Endothelial cell of umbilical vein (primary cell): ENCODE data around the gene ACER2. TPM values are rescaled to one million over a fixed set of nuclear protein-coding genes. Genes with fewer than 3 reads are reported as not detected.

Source experiments
- BruUV-seq: library from RNA; stranded (reverse); fragments of 400-500 nt; replicated peaks from 2 replicates; lab custom pipeline; 2021; lab: Mats Ljungman, UMichigan
- CTCF ChIA-PET: fragments of 300-600, 350-600 bp; sonication (Branson Sonifier 250); formaldehyde crosslinking; loops from one replicate; lab custom pipeline; 2021; ENCODE audit warnings: antibody characterized with exemption, inconsistent platforms; lab: Charles Lee
- POLR2A ChIA-PET: fragments of 300-600, 350-600 bp; sonication (Branson Sonifier 250); formaldehyde crosslinking; loops from one replicate; lab custom pipeline; 2021; ENCODE audit warnings: antibody characterized with exemption, inconsistent platforms; lab: Charles Lee
- DNase-seq: peaks from one replicate; pipeline ENCODE4 v3.0.0-alpha.2; 2011; ENCODE audit warnings: low read depth, low spot score
- FAIRE-seq: peaks from 2 replicates; lab custom pipeline; 2011; peaks lifted over from hg19 to GRCh38; lab: Jason Lieb, UNC
- H2AFZ ChIP-seq: 2 replicates; pipeline ENCODE4 v1.6.0; 2012; ENCODE audit warnings: low read depth, low read length, control low read depth, inconsistent platforms
- H3K27ac ChIP-seq: 2 replicates; pipeline ENCODE4 v1.5.1; 2011; ENCODE audit warnings: low read depth, mild to moderate bottlenecking, control low read depth, low read length, moderate library complexity; ENCODE audit not compliant: insufficient read depth
- H3K27me3 ChIP-seq, 2 experiments: 2 replicates each; pipeline versions ENCODE4 v1.6.0 to v1.6.1; 2011; ENCODE audit warnings: low read length in 2 of 2, mixed read lengths in 1 of 2; ENCODE audit not compliant: control insufficient read depth in 2 of 2, insufficient read depth in 2 of 2
- H3K36me3 ChIP-seq, 2 experiments: 2 replicates in 1 of 2; 3 replicates in 1 of 2; pipeline ENCODE4 v1.5.1; 2011; ENCODE audit warnings: low read length in 2 of 2, mild to moderate bottlenecking in 1 of 2, moderate library complexity in 1 of 2; ENCODE audit not compliant: control insufficient read depth in 2 of 2, insufficient read depth in 2 of 2; ENCODE audit errors: extremely low read depth in 1 of 2
- H3K4me1 ChIP-seq: 3 replicates; pipeline ENCODE4 v1.5.1; 2011; ENCODE audit warnings: mild to moderate bottlenecking, low read length; ENCODE audit not compliant: control insufficient read depth, insufficient read depth; ENCODE audit errors: extremely low read depth
- H3K4me2 ChIP-seq: 2 replicates; pipeline ENCODE4 v1.6.1; 2011; ENCODE audit warnings: low read length, control low read depth, mixed read lengths; ENCODE audit not compliant: insufficient read depth
- H3K4me3 ChIP-seq, 3 experiments: fragments of 200-600 bp in 1 of 3; sonication (generic), shearing (Covaris generic) in 1 of 3; replicated peaks in 1 of 3; 2 replicates each; pipeline ENCODE4 v1.5.1; 2011 to 2016; ENCODE audit warnings: control low read depth in 3 of 3, low read length in 3 of 3, mild to moderate bottlenecking in 2 of 3, inconsistent platforms in 1 of 3, low read depth in 1 of 3, moderate library complexity in 1 of 3; ENCODE audit not compliant: insufficient read depth in 1 of 3
- H3K79me2 ChIP-seq: 2 replicates; pipeline ENCODE4 v1.6.0; 2012; ENCODE audit warnings: low read length, inconsistent platforms; ENCODE audit not compliant: control insufficient read depth, insufficient read depth
- H3K9ac ChIP-seq: replicated peaks from 2 replicates; pipeline ENCODE3; 2011; ENCODE audit warnings: low read length, control low read depth; ENCODE audit not compliant: insufficient read depth; ENCODE audit errors: extremely low read depth
- H3K9me1 ChIP-seq: replicated peaks from 3 replicates; pipeline ENCODE4 v1.6.0; 2011; ENCODE audit warnings: mild to moderate bottlenecking, low read length; ENCODE audit not compliant: control insufficient read depth, insufficient read depth; ENCODE audit errors: extremely low read depth
- H3K9me3 ChIP-seq: replicated peaks from 2 replicates; pipeline ENCODE4 v1.5.1; 2012; ENCODE audit warnings: low read length, inconsistent platforms; ENCODE audit not compliant: control insufficient read depth, insufficient read depth
- H4K20me1 ChIP-seq: replicated peaks from 2 replicates; pipeline ENCODE3; 2011; ENCODE audit warnings: mild to moderate bottlenecking, low read length; ENCODE audit not compliant: control insufficient read depth, insufficient read depth; ENCODE audit errors: extremely low read depth
- EZH2 ChIP-seq: IDR thresholded peaks from 2 replicates; pipeline ENCODE4 v1.6.1; 2012; ENCODE audit warnings: borderline replicate concordance, low read depth, mild to moderate bottlenecking, moderate library complexity, low read length, inconsistent platforms; ENCODE audit not compliant: severe bottlenecking
- FOS ChIP-seq: IDR thresholded peaks from 2 replicates; pipeline ENCODE4 v1.6.1; 2011; ENCODE audit warnings: mild to moderate bottlenecking, low read length, moderate library complexity, borderline replicate concordance; ENCODE audit not compliant: insufficient read depth
- GATA2 ChIP-seq: IDR thresholded peaks from 2 replicates; pipeline ENCODE4 v1.7.0; 2011; ENCODE audit warnings: low read depth, mild to moderate bottlenecking, moderate library complexity, mixed read lengths, low read length; ENCODE audit not compliant: insufficient read length, insufficient read depth
- JUN ChIP-seq: IDR thresholded peaks from 2 replicates; pipeline ENCODE4 v1.6.1; 2011; ENCODE audit warnings: borderline replicate concordance, low read depth; ENCODE audit not compliant: insufficient read length, insufficient read depth
- MYC ChIP-seq: IDR thresholded peaks from one replicate; pipeline ENCODE4 v1.6.1; 2011; ENCODE audit warnings: mild to moderate bottlenecking, low read depth, low read length
- POLR2A ChIP-seq: IDR thresholded peaks from 2 replicates; pipeline ENCODE4 v1.6.1; 2012; ENCODE audit warnings: low read depth, mild to moderate bottlenecking, control low read depth, low read length
- POLR2AphosphoS5 ChIP-seq: IDR thresholded peaks from 2 replicates; pipeline ENCODE4 v1.6.1; 2012; ENCODE audit warnings: low read depth, mild to moderate bottlenecking, control low read depth, low read length, moderate library complexity; ENCODE audit not compliant: insufficient read depth
- dilution Hi-C: fragments of 300-500 bp; cut with MboI; formaldehyde crosslinking; loops from one replicate; pipeline ENCODE4 v1.15.0; 2019; ENCODE audit warnings: low sequenced_read_pairs; ENCODE audit not compliant: extremely low pct_ligation_motif_present
- intact Hi-C: fragments of 100-400 bp; cut with micrococcal nuclease; formaldehyde crosslinking; loops from one replicate; pipeline ENCODE4 v1.10.0; 2022
- polyA plus RNA-seq, 4 experiments: library from polyadenylated mRNA; depleted of rRNA in 3 of 4; stranded (reverse) in 3 of 4; unstranded in 1 of 4; fragments of >200 nt; gene quantifications; 2 replicates each; pipeline versions ENCODE4 v1.2.1 to v1.2.3, GENCODE V29; 2011 to 2012; ENCODE audit warnings: missing spikeins in 1 of 4
- total RNA-seq: library from RNA; stranded (reverse); gene quantifications from 2 replicates; pipeline ENCODE4 v1.2.3, GENCODE V29; 2021
- TF ChIP-seq, protein P1 (sequence below), 2 donors: IDR thresholded peaks; 1 replicate in 1 of 2; 2 replicates in 1 of 2; pipeline ENCODE4 v1.5.1; 2011; ENCODE audit warnings: low read length in 2 of 2, mild to moderate bottlenecking in 2 of 2, moderate library complexity in 2 of 2, control low read depth in 1 of 2, inconsistent platforms in 1 of 2, low read depth in 1 of 2; ENCODE audit not compliant: insufficient read depth in 1 of 2; ENCODE audit errors: extremely low read depth in 1 of 2
- TF ChIP-seq, protein P2 (sequence below): IDR thresholded peaks from 2 replicates; pipeline ENCODE4 v1.6.1; 2011; ENCODE audit not compliant: insufficient read depth, insufficient read length

ACER2 gene
- total and polyA plus RNA-seq, 2 donors (not counting 3 experiments of a cell fraction or from before 2014, with no cell fraction given): 5.2 to 7.3 TPM

DNA sequence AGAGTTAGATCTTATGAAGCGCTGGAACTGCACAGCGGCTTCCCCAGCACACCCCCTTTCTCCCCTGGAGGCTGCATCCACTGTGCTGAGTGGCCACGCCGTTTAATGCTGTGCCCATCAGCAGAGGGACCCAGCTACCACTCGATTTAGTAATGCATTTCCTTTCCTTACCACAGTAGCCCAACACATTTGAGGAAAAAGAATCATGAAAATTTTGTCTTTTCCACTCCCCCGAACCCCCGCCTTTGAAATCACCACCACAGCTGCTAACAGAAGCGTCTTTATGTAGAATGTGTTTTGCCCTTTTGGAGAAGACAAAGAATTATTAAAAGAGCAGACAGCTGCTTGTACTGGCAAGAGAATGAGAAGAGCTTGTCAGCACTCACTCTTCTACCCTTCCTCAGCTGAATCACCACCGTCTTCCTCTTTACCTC is 73.2 kb downstream of the ACER2 start:
- Histone ChIP-seq H3K36me3 (no peaks in the 10 kb centered on the region), H4K20me1 (no peaks in the 10 kb centered on the region), H3K4me3 (no peak overlapping the region), H3K9ac (no peak overlapping the region), H3K27me3 (peaks cover 0 to 18% of the 10 kb centered on the region in 2 experiments), H3K27ac (no peak overlapping the region), H3K4me2 (no peak overlapping the region), H3K9me3 (no peaks in the 10 kb centered on the region), H3K9me1 (no peaks in the 10 kb centered on the region), H3K79me2 (no peaks in the 10 kb centered on the region), H3K4me1 (no peaks in the 10 kb centered on the region), H2AFZ (no peak overlapping the region)
- ChIA-PET POLR2A (no interaction called here), CTCF (interaction anchor here (1.6 to 3.0 kb wide), 3 partner anchors 9 to 17 kb away, joined by 5 to 7 read pairs (median 7); no protein-coding TSS in a partner anchor)
- DNase-seq (no peak), FAIRE-seq (no peak)
- intact Hi-C loops: no loop called here
- dilution Hi-C loops: no loop called here
- no peak for TF ChIP-seq GATA2
- TF ChIP-seq, protein P1, sequence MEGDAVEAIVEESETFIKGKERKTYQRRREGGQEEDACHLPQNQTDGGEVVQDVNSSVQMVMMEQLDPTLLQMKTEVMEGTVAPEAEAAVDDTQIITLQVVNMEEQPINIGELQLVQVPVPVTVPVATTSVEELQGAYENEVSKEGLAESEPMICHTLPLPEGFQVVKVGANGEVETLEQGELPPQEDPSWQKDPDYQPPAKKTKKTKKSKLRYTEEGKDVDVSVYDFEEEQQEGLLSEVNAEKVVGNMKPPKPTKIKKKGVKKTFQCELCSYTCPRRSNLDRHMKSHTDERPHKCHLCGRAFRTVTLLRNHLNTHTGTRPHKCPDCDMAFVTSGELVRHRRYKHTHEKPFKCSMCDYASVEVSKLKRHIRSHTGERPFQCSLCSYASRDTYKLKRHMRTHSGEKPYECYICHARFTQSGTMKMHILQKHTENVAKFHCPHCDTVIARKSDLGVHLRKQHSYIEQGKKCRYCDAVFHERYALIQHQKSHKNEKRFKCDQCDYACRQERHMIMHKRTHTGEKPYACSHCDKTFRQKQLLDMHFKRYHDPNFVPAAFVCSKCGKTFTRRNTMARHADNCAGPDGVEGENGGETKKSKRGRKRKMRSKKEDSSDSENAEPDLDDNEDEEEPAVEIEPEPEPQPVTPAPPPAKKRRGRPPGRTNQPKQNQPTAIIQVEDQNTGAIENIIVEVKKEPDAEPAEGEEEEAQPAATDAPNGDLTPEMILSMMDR (IDR thresholded peaks at IDR 0.05; ENCODE audit: extremely low read depth in 1 of 2, insufficient read depth in 1 of 2, low read depth in 1 of 2, low read length in 2 of 2): no peak
- TF ChIP-seq JUN: no peak
- TF ChIP-seq, protein P2, sequence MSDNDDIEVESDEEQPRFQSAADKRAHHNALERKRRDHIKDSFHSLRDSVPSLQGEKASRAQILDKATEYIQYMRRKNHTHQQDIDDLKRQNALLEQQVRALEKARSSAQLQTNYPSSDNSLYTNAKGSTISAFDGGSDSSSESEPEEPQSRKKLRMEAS: no peak
- no peak for TF ChIP-seq POLR2AphosphoS5
- TF ChIP-seq FOS: no peak
- TF ChIP-seq POLR2A: no peak
- no peak for TF ChIP-seq EZH2
- TF ChIP-seq MYC: no peak
- no TSS peak for BruUV-seq
